Stimulated activated CD4-positive, alpha-beta T cell treated with anti-CD3 and anti-CD28 coated beads, TNF-alpha, amount 100 ng/mL, for 4 hours (primary cell): Measurements from ENCODE around the gene OR5A2.
"Not testable (repeated sequence)": the region's sequence is repeated elsewhere in the genome, so short reads cannot be mapped to it uniquely, and the experiment has no call there.

Source experiments
- DNase-seq, 3 experiments: peaks; one replicate each; pipeline ENCODE4 v3.0.0-alpha.2; 2020; ENCODE audit warnings: low read depth in 3 of 3

The OR5A2 gene

GRCh38 chr11:59380263-59381059 lies 45.8 kb downstream of the OR5A2 start:
- DNase-seq: no peak

- not testable (repeated sequence) for DNase-seq
Measured at GRCh38 chr11:59372324-59372723, 53.9 kb downstream of the OR5A2 start.

DNA sequence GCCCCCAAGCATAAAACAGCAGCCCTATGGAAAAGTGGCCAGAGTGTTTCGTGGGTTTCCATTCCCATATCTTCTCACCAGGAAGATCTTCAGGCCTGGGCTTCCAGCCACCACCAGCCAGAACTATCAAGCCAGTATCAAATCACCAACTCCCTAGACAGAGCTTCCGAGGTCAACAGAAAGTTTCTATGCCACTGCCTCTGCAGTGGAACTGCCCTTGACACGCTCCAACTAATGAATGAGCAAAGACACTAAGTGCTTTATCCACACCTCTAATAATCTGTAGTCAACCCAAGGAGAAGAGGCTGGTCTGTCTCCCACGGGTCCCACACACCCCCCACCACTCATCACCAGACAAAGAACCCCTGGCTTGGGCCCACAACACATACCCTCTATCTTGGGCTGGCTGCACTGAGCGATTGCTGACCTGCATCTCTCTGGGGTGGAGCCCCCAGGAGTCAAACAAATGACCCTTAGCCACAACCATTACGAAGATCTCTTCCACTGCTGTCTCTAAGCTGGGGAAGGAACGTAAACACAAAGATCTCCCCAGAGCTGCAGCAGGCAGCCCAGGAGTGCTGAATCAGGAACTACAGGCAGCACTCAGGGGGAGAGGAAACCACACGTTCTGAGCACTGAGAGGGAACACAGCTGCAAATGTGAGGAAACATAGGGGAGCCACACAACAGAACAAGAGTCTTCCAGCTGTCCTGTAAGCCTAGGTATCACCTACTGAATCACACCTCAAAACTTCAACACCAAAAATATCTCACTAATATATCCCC lies 57.8 kb downstream of the OR5A2 start:
- DNase-seq: no peak
